Measurements from ENCODE around the gene SPNS1.

DNA sequence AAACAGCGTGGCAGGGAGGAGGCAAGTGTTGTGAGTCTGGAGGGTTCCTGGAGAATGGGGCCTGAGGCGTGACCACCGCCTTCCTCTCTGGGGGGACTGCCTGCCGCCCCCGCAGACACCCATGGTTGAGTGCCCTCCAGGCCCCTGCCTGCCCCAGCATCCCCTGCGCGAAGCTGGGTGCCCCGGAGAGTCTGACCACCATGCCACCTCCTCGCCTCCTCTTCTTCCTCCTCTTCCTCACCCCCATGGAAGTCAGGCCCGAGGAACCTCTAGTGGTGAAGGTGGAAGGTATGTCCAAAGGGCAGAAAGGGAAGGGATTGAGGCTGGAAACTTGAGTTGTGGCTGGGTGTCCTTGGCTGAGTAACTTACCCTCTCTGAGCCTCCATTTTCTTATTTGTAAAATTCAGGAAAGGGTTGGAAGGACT, 42.8 kb upstream of the SPNS1 start, which contains the start of gene CD19:
- TF ChIP-seq, protein P1, sequence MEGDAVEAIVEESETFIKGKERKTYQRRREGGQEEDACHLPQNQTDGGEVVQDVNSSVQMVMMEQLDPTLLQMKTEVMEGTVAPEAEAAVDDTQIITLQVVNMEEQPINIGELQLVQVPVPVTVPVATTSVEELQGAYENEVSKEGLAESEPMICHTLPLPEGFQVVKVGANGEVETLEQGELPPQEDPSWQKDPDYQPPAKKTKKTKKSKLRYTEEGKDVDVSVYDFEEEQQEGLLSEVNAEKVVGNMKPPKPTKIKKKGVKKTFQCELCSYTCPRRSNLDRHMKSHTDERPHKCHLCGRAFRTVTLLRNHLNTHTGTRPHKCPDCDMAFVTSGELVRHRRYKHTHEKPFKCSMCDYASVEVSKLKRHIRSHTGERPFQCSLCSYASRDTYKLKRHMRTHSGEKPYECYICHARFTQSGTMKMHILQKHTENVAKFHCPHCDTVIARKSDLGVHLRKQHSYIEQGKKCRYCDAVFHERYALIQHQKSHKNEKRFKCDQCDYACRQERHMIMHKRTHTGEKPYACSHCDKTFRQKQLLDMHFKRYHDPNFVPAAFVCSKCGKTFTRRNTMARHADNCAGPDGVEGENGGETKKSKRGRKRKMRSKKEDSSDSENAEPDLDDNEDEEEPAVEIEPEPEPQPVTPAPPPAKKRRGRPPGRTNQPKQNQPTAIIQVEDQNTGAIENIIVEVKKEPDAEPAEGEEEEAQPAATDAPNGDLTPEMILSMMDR (IDR thresholded peaks at IDR 0.05; ENCODE audit: low read depth, low read length): no peak
- TF ChIP-seq POLR2A (IDR thresholded peaks at IDR 0.05; ENCODE audit: extremely low read depth, insufficient read length) (no peak), MYC (IDR thresholded peaks at IDR 0.05; ENCODE audit: low read depth, low read length) (no peak)
- TF ChIP-seq, protein P2, sequence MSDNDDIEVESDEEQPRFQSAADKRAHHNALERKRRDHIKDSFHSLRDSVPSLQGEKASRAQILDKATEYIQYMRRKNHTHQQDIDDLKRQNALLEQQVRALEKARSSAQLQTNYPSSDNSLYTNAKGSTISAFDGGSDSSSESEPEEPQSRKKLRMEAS (IDR thresholded peaks at IDR 0.05; ENCODE audit: low read depth, low read length): no peak
